ENCODE measurements around the gene PTPN14.

The PTPN14 gene

DNA sequence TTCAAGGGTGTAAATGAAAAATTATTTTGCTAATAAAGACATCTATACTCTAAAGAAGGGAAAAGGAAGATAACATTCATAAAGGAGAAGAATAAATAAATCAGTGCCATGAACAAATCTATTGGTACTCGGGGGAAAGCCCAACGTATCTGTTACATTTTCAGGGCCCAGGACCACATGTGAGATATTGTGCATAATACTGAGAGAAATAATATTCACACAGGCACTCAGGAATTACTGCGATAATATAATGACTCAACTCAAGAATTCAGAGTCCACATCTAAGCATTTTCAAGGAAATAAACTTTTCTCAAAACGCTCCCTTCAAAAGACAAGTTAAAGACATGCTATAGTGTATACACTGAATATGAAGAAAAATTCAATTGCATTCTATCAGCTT, 161.7 kb downstream of the PTPN14 start:
- DNase-seq = no peak

DNA sequence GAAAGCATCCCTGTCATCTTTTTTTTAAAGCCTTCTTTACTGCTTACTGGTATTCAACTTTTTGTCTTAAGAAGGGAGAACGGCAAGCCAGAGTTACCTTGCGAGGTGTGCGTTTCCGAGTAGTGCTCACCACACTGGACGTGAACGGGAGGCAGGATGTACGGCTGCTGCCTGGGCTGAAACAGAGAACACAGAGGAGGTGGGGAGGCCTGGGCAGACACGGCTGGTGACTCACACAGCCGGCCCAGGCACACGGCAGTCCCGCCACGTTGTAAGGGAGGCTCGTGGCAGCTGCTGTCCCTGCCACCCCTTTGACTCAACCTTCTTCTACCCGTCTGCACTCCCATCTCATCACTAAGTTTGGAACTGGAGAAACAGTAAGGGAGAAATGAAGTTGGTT, 164.7 kb downstream of the PTPN14 start:
- peak; percentile 50 for DNase-seq

DNA sequence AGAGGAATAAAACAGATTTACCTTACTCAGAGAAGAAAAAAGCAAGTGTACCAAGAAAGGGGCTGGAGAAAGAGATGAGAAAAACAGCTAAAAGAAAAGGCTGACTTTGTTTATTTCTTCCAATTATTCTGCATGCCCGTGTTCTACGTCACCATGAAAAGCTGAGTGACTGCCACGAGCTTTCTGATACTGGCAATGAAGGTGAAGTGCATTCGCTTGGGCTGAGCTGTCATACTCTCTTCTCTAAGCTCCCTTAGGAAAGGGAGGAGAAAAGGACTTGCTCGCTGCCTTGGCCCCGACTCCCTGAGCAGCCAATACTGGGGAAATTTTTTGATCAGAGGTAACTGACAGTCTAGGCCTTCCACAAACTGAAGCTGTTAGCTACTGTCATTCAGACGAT, 165.1 kb downstream of the PTPN14 start:
- DNase-seq = no peak

DNA sequence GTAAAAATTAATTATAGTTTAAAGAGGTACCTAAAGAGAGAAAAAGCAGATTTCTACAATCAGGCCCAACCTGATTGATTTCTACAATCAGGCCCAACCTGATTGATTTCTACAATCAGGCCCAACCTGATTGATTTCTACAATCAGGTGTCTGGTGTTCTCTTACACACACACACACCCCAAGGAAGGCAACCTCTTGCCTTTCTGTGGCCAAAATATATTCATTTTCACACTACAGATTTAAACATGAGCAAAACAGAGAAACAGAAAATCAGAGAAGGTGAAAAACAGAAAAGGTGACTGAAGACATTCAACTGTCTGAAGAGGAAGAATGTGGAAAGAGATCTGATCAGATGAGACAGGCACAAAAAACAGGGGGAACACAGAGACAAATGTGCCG, 166.0 kb downstream of the PTPN14 start:
- no peak for DNase-seq

DNA sequence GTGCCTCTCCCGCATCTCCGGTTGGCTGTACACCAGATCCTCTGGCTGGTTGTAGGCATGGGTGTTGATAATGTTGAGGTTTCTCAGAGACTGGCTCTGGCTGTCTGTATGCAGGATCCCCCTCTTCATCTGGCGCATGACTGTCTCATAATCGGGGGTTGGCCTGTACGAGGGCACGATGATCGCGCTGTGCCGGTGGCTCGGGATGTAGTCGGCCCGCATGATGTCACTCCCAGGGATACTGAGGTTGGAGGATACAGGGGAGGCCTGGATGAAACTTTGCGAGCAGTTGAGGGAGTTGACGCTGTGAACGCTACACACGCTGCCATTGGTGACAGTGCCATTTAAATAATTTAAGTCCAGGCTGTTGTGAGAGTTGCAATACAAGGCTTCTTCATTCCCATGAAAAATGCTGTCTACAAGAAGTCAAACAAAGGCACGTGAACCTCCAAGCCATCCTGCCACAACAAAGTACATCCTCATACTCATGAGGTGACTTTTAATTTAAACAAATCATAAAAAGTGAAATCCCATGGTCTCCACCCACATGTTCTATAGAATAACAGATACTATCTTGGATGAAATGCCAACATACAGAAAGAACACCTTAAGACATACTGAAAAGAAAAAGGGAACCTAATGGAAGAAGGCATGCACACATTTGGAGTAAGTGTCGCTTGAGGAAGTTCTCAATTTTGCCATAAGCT, 166.9 kb downstream of the PTPN14 start:
- no peak for DNase-seq

DNA sequence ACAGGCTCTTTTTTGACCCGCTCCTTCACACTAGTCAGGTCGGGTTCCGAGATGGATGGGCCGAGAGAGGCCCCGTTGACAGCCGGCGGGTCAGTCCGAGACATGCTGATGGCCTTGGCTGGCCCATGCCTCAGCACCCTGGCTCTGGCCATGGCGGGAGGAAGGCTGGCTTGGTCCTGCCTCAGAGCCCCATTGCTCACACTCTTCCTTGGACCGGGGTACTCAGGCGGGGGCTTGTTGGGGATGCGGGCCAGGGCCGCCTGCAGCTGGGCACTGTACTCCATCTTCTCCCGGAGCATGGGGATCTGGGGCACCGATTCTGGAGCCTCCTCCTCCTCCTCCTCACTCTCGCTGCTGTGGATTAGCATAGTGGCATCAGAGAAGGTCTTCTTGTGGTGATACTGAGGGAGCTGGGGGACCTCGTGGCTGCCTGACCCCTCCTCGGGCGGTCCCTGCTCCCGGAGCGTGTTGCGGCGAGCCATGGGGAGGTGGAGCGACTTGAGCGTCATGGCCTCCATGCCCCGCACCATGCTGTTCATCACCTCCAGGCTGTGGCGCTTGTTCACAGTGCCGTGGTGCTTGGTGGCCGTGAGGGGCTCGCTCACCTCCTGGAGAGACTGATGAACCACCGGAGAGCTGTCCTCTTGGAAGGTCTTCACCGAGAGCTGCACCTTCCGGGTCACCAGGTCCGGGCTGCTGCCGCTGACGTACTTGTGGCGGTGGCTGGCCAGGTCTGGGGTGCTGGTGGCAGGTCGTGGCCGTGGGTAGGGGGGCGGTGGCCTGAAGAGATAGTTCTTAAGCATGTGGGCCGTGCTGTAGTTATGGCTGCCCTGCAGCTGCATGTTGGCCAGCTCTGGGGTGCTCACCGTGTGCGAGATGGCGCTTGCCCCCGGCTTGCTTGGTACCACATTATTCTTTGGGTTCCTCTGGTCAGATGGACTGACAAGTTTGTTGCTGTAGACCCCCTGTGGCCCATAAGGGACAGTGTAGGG, 167.7 kb downstream of the PTPN14 start:
- no peak for DNase-seq

DNA sequence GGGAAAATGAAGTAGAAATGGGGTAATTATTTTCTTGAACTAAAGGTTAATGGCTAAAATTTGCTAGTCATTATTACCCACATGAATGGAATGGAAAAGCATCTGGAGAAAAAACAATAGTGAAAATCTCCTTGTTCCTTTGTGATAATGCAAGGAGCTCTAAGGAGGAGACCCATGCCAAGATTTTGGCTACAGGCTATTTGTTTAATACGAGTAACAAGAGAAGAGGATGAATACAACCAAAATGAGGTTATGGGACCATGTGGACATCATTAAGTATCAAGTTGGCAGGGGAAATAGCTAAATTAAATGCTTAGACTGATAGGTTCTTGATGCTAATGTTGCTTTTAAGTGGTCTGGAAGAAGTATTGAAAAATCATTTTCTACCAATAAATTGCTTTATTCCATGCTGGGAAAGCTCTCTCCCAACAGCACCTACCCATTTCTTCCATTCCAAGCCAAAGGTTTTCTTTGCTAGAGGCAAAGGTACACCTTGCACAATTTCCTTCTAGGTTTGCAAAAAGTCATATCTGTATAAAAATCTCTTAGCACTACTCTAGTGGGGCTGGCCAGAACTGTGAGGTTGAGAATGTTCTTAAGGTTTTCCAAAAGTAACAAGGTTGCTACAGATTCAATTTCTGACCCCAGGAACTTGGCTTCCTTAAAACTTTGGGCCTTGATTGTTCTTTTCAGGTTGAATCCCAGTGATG, 170.3 kb downstream of the PTPN14 start:
- DNase-seq = peak; percentile 33

DNA sequence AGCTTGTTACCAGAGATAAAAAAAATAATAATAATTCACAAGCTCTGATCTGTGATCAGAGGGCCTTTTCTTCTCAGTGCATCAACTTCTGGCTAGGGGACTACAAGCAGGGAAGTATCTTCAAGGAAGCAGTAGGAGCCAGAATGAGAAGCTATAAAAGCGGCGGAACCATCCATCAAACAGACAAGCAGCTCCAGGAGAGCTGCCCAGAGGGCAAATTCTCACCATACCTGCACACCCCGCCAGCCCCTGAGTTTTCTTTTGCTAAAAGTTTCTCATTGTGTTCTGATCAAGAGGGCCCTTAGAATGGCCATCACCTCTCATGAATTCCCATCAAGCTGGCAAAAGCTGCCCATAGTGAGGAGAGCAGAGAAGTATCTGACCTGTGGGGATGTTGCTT, 171.0 kb downstream of the PTPN14 start:
- no peak for DNase-seq

DNA sequence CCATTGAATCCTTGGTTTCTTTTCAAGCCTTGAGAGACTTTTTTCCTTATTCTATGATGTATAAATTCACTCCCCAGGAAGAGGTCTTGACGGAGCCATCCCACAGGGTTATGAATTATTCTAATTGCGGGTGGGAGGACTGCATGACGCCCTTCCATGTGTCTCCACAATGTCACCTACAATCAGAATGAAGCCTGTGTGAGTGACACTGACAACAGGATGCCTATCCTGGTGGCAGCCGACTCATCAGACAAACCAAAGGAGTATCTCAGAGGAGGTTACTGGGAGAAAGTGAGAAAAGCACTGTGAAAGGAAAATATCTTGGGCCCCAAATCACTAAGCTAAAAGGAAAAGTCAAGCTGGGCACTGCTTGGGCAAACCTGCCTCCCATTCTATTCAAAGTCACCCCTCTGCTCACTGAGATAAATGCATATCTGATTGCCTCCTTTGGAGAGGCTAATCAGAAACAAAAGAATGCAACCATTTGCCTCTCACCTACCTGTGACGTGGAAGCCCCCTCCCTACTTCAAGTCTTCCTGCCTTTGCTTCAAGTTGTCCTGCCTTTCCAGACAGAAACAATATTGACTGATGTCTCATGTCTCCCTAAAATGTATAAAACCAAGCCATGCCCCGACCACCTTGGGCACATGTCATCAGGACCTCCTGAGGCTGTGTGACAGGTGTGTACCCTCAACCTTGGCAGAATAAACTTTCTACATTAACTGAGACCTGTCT, 172.0 kb downstream of the PTPN14 start:
- DNase-seq = no peak

DNA sequence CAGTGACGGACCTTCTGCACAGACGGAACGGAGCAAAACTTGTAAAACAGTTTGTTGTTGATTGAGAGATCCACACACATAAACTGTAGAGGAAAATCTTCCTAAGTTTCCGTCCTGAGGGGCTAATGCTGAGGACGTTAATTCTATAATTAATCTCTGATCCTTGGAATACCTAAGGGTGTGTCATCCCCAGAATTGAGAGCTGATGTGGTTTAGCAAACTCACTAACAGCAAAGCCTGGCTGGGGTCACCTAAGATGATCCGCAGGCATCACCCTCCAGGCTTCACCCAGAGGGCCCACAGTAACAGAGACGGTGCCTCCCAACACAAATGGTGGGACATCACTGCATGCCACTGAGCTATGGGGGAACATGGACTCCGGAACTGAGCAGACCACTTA, 172.9 kb downstream of the PTPN14 start:
- peak; percentile 57 for DNase-seq

DNA sequence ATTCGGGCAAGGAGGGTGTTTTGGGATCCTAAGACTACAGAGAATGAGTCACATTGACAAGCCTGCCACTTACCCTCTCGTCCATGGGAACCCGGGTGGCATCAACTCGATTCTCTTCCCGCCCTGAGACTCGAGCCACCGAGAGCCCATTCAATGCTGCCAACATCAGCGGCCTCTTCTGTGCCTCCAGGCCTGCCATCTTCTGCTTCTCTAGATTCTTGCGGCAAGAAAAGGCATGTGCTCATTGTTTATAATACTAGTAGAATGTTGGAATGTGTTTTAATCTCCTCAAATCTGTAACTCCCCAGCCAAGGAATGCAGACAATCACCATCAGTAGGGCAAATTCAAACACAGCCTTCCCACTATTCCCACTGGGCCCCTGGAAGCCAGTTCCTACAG, 173.5 kb downstream of the PTPN14 start:
- DNase-seq = peak; percentile 88

DNA sequence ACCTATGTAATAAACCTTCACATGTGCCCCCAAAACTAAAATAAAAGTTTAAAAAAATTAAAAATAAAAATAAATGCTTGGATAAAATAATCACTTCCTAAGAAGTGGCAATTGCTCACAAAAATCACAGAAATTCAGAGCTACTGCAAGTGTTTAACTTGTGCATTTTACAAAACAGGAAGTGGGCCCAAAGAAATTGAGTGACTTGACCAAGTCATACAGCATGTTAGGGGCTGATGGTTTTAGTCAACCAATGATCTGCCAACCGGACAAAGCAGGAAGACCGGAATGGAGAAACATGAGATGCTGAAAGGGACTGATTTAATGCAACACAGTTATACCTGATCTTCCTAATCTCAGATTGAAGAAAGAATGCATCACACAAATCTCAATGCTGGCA, 173.9 kb downstream of the PTPN14 start:
- DNase-seq = no peak

DNA sequence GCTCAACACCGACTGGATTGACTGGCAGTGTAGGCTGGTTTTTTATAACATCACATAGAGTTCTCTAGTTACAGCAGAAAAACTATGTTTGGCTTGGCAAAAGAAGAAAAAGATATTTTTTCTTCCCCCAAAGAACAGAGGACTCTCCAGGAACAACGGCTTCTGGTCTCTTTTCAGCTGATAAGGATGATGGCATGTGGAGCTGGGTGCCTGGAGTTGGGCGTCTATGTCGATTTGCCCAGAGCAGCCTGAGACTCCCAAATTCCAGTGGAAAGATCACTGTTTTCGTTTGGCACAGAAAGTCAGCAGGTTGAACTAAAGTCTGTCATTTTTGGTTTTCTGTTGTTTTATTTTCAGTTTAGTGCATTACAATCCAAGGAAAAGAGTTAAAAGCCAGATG, 179.3 kb downstream of the PTPN14 start:
- no peak for DNase-seq

DNA sequence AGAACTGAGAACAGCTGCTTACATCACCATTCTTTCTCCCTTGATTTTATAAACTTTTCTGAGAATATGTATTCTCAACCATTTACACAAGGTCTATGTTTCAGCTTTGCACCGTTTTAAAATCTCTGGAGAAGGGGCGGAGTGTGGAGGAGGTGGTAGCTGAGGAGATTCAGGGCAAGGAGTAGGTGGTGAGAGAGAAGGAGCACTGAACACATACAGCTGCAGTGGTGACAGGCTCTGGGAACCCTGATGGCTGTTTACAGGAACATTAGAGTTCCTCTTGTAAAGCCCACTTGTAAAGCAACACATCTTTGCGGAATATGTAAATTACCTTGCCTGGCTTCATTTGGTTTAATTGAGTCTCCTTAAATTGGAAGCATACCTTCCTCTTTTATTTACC, 180.8 kb downstream of the PTPN14 start:
- no peak for DNase-seq

DNA sequence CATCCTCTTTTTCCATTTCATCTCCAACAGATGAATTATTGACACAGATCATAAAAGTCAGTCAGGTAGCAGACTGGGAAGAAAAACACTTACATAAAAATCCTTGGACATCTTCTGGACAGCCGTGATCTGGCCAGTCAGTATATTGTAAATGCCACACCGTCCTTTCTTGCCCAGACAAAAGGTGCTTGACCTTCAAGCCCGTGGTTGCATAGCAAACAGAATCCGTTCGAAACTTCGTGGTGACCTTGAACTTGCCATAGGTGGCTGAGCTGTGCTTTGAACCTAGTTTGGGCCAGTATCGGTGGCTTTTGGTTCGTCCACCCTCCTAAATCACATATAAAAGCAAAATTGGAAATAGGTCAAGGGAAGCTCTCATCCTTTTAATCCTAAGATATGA, 182.0 kb downstream of the PTPN14 start:
- no peak for DNase-seq

DNA sequence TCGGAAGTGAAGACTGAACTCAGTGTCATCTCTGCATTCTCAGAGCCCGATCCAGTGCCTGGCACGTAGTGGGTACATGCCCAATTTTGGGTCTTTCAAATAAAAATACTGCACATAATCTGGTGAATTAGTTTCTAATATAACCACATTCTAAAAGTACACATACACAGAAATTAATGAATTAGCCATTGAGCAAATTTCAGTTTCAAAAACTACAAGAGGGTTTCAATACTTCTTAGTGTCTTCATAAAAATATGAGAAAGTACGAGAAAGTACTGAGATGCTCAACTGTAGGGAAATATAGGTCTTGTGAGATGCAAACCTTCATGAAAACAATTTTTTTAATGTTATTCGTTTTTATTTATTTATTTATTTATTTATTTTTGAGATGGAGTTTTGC, 183.6 kb downstream of the PTPN14 start:
- no peak for DNase-seq

DNA sequence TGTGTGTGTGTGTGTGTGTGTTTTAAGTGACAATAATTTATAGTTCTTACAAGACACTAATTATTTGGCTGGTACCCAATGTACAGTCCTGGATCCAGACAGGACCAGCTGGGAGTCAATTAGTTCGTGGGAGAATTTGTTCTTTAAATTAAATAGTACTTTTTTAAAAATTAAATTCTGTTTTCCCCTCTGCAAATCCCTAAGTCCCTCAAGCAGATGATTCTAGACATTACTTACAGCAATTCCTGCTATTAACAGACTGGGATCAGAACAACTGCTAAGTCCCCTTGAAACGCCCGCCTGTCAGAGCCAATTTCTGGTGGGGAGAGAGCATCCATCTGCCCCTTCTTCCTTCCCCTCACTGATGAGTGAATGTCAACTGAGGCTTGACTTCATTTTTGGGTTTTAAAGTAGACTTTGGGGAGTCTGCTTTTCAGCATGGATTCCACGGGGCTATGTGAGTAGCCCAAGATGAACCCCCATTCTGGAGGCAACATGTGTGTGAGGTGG, 186.6 kb downstream of the PTPN14 start:
- no peak for DNase-seq

DNA sequence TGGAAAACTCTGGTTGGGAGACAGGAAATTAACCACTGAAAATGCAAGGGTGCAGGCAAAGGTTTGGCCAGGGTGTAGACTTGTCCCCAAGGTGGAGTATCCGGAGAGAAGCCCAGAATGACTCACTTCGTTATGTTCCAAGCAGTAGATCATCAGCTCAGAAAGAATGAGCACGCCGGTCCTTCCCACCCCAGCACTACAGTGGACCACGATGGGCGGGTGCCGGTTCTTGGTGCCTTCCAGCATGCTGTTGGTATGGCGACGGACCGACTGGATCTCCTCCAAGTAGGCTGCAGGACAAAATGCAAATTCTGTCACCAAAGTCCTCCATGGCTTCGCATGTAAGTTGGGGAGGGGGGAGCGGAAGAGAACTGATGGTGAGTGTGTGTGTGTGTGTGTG, 187.0 kb downstream of the PTPN14 start:
- DNase-seq = no peak

DNA sequence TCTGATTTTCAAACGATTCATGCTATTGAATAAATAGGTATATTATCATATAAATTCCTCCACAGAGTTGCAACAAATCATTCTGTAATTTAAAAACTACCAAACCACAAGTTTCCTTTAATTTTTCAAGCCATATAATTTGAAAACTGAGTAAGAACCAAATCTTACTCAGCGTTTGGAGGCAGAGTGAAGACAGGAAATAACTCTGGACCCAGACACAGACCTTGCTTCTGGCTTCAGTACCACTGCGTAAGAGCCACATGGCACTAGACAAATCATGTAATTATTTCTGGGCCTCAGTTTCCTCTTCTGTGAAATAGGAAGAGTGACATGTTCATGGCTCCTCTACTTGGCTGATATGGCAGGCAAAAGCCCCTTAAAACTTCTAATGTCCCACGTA, 188.0 kb downstream of the PTPN14 start:
- DNase-seq = no peak

DNA sequence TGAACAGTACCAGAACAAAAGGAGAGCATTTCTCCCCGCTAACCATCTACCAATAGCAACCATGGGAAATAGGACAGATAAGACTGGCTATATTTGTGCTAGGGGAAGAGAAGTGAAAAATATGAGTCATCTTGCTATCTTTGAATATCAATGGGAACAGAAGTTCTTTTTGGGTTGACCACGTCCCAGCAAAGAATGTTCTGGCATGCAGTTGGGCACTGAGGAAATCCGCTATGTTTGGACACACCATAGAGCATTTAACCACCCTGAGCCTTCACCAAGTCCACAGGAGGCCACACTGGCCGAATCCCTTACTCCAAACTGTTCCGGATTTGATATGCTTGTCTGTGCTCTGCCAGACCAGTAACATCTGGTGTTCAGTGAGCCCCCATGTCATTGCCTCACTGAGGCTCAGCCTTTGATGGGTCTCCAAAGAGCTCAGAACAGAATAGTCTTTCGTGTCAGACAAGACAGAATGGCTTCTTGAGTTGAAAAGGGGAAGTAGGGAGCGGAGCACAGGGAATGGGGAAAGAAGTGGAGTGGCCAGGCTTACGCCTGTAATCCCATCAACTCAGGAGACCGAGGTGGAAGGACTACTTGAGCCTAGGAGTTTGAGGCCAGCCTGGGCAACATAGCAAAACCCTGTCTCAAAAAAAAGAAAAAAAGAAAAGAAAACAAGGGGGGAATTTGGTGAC, 189.1 kb downstream of the PTPN14 start:
- peak; percentile 21 for DNase-seq

DNA sequence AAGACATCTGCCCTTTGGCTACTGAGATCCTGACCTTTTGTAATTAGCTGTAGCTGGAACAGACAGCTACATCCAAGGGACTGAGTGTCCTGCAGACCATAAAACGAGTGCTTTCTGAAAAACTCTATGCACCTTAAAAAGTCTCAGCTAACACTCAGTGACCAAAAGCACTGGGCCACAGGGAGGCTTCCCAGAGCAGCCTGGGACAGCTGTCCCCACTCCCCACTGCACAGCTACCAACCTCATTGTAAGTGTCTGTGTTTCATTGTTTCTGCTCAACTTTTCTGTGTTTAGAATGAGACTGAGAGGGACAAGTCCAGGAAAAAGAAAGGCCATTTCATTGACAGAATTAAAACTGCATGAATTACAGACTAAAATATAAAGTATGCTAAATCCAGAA, 189.8 kb downstream of the PTPN14 start:
- no peak for DNase-seq
